Measurements from ENCODE around the gene NIT2. TPM values are rescaled to one million over a fixed set of nuclear protein-coding genes. Genes with fewer than 3 reads are reported as not detected.

The NIT2 gene
- total RNA-seq, 1 donor = 14.5 TPM

GRCh38 chr3:100389025-100389424 lies 54.5 kb downstream of the NIT2 start:
- no peak for DNase-seq (ENCODE audit: low read depth in 2 of 3, low spot score in 2 of 3)

- no peak for DNase-seq (ENCODE audit: low read depth in 2 of 3, low spot score in 2 of 3)
Measured at GRCh38 chr3:100395679-100396431, 61.3 kb downstream of the NIT2 start.

- DNase-seq (ENCODE audit: low read depth in 2 of 3, low spot score in 2 of 3) = no peak
Measured at GRCh38 chr3:100396967-100397366, 62.4 kb downstream of the NIT2 start.

GRCh38 chr3:100399341-100400071 lies 64.9 kb downstream of the NIT2 start:
- no peak for DNase-seq (ENCODE audit: low read depth in 2 of 3, low spot score in 2 of 3)

GRCh38 chr3:100400419-100400779 lies 65.8 kb downstream of the NIT2 start:
- DNase-seq (ENCODE audit: low read depth in 2 of 3, low spot score in 2 of 3) = peak in 2 of 3 donors; percentile 64 to 73

GRCh38 chr3:100400780-100401673 lies 66.5 kb downstream of the NIT2 start, which contains the start of the genes LNP1 and TOMM70:
TSS of gene LNP1 (plus strand) at chr3:100401539. CDS start at chr3:100429730, 28,191 bp downstream.
TSS of gene TOMM70 (minus strand) at chr3:100401089. CDS start at chr3:100400949, 140 bp downstream.
- peak; percentile 87 to 96 (median 95) for DNase-seq (ENCODE audit: low read depth in 2 of 3, low spot score in 2 of 3)

GRCh38 chr3:100401674-100402041 lies 67.1 kb downstream of the NIT2 start:
- DNase-seq (ENCODE audit: low read depth in 2 of 3, low spot score in 2 of 3) = peak in 2 of 3 donors; percentile 56 to 62

GRCh38 chr3:100402256-100402655 lies 67.7 kb downstream of the NIT2 start:
- DNase-seq (ENCODE audit: low read depth in 2 of 3, low spot score in 2 of 3) = no peak

GRCh38 chr3:100402891-100403290 lies 68.3 kb downstream of the NIT2 start:
- DNase-seq (ENCODE audit: low read depth in 2 of 3, low spot score in 2 of 3) = no peak

GRCh38 chr3:100403362-100404249 lies 69.0 kb downstream of the NIT2 start:
- no peak for DNase-seq (ENCODE audit: low read depth in 2 of 3, low spot score in 2 of 3)

GRCh38 chr3:100404250-100404548 lies 69.6 kb downstream of the NIT2 start:
- DNase-seq (ENCODE audit: low read depth in 2 of 3, low spot score in 2 of 3) = no peak

GRCh38 chr3:100407164-100407563 lies 72.6 kb downstream of the NIT2 start:
- DNase-seq (ENCODE audit: low read depth in 2 of 3, low spot score in 2 of 3) = peak in 1 of 3 donors; percentile 3

- no peak for DNase-seq (ENCODE audit: low read depth in 2 of 3, low spot score in 2 of 3)
Measured at GRCh38 chr3:100407977-100408532, 73.5 kb downstream of the NIT2 start.

Other genes starting within 250 kb of the NIT2 start
- 0.81 TPM for gene FILIP1L, start 220.3 kb upstream of the NIT2 start, total RNA-seq
- gene TBC1D23, start 73.8 kb upstream of the NIT2 start, total RNA-seq = 12.7 TPM
- 16.2 TPM for gene TOMM70, start 66.3 kb downstream of the NIT2 start, total RNA-seq
- 1.6 TPM for gene LNP1, start 66.8 kb downstream of the NIT2 start, total RNA-seq
- gene TMEM45A, start 157.9 kb downstream of the NIT2 start, total RNA-seq = 0.81 TPM